ENCODE measurements around the gene ABCB10. TPM values are rescaled to one million over a fixed set of nuclear protein-coding genes. Genes with fewer than 3 reads are reported as not detected.

The ABCB10 gene
- total RNA-seq, 6 experiments from 2014 or later = 16.1 to 21.0 (median 18.4) TPM

DNA sequence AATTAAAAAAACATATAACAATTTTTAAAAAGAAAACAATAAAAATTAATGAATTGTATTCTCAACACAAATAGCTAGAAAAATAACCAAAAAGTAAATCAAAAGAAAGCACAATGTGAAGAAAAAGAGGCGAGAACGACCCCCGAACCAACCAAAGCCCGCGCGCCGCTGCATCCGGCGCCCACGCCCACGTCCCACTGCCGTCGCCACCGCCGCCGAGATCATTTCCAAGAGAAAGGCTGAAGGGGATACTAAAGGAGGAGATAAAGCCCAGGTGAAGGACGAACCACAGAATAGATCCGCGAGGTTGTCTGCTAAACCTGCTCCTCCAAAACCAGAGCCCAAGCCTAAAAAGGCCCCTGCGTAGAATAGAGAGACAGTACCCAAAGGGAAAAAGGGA is 11.8 kb upstream of the ABCB10 start:
- Mint-ChIP-seq H3K27me3 (ENCODE audit: insufficient read depth) (peaks cover 14% of the 10 kb centered on the region; the same call in 1 of the 2 replicates), H3K4me3 (no peak overlapping the region), H3K27ac (no peak overlapping the region), H3K36me3 (ENCODE audit: low read depth) (no peaks in the 10 kb centered on the region), H3K4me1 (ENCODE audit: low read depth) (no peaks in the 10 kb centered on the region), H3K9me3 (no peaks in the 10 kb centered on the region)
- TF ChIP-seq, protein P1, sequence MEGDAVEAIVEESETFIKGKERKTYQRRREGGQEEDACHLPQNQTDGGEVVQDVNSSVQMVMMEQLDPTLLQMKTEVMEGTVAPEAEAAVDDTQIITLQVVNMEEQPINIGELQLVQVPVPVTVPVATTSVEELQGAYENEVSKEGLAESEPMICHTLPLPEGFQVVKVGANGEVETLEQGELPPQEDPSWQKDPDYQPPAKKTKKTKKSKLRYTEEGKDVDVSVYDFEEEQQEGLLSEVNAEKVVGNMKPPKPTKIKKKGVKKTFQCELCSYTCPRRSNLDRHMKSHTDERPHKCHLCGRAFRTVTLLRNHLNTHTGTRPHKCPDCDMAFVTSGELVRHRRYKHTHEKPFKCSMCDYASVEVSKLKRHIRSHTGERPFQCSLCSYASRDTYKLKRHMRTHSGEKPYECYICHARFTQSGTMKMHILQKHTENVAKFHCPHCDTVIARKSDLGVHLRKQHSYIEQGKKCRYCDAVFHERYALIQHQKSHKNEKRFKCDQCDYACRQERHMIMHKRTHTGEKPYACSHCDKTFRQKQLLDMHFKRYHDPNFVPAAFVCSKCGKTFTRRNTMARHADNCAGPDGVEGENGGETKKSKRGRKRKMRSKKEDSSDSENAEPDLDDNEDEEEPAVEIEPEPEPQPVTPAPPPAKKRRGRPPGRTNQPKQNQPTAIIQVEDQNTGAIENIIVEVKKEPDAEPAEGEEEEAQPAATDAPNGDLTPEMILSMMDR (IDR thresholded peaks at IDR 0.05) = no peak
- DNase-seq = no peak

DNA sequence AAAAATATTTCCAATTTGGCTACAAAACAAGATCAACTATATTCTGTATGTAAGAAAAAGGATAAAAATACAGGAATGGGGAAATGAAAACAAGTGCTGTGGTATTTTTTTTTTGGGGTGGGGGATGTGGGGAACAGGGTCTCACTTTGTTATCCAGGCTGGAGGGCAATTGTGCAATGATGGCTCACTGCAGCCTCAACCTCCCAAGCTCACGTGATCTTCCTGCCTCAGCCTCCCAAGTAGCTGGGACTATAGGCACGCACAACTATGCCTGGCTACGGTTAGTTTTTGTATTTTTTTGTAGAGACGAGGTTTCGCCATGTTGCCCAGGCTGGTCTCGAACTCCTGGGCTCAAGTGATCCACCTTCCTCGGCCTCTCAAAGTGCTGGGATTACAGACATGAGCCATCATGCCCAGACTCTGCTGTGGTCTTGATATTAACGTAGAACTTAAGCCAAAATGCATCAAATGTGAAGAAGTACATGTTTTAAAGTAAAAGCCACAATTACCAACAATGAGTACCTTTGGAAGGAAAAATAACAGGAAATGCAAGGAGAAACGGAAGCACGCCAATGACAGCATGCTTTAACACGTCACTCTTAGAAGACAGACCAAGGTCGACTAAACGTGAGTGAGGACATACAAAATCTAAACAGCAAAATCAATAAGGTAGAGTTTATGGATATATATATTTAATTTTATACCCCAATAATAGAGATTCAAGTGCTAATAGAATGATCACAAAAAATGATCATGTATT is 8.8 kb upstream of the ABCB10 start:
- H3K4me1 Mint-ChIP-seq (ENCODE audit: low read depth) = peaks cover 10% of the 10 kb centered on the region
- H3K27ac Mint-ChIP-seq = no peak overlapping the region
- H3K4me3 Mint-ChIP-seq = no peak overlapping the region
- DNase-seq = no peak
- no peaks in the 10 kb centered on the region for H3K9me3 Mint-ChIP-seq
- TF ChIP-seq, protein P1 (IDR thresholded peaks at IDR 0.05) = no peak
- H3K36me3 Mint-ChIP-seq (ENCODE audit: low read depth) = no peaks in the 10 kb centered on the region
- H3K27me3 Mint-ChIP-seq (ENCODE audit: insufficient read depth) = peaks cover 7% of the 10 kb centered on the region; the same call in 1 of the 2 replicates

DNA sequence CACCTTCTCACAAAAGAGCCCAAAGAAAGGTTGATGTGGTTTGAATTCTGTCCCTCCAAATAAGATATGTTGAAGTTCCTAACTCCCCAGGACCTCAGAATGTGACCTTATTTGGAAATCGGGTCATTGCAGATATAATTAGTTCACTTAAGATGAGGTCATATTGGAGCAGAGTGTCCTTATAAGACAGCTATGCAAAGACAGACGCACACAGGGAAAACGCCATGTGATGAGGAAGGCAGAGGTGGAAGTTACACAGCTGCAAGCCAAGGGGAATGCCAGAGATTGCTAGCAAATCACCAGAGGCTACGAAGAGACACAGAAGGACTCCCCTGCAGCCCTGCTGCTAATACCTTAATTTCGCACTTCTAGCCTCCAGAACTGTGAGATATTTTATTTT is 5.2 kb upstream of the ABCB10 start:
- no peak overlapping the region for H3K4me3 Mint-ChIP-seq
- no peak for DNase-seq

DNA sequence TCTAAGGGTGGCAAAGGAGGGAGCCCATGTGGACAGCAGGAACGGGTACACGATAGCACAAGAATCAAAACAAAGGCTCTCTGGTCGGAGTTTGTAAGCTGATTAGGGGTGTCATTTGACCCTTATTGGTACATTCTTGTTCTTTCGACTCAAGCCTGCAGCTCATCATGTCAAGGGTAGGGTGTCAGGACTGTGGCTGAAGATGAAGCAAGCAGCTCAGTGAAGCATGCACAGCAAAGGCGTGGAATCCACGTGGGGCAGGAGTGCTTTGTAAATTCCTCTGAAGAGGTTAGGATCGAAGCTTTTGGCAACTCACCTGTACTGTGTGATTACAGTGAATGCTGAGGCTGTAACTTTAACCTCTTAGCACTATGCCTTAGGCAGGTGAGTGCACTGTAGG is 4.7 kb upstream of the ABCB10 start:
- DNase-seq = no peak
- H3K4me3 Mint-ChIP-seq = no peak overlapping the region
- H3K27me3 Mint-ChIP-seq (ENCODE audit: insufficient read depth) = no peaks in the 10 kb centered on the region; the same call in 1 of the 2 replicates
- H3K36me3 Mint-ChIP-seq (ENCODE audit: low read depth) = no peaks in the 10 kb centered on the region
- H3K9me3 Mint-ChIP-seq = no peaks in the 10 kb centered on the region
- TF ChIP-seq, protein P1 (IDR thresholded peaks at IDR 0.05) = no peak
- H3K4me1 Mint-ChIP-seq (ENCODE audit: low read depth) = peaks cover 18% of the 10 kb centered on the region
- no peak overlapping the region for H3K27ac Mint-ChIP-seq

More for the DNA sequence above, 5.2 kb upstream of the ABCB10 start:
- Mint-ChIP-seq H3K4me1 (ENCODE audit: low read depth) (peaks cover 18% of the 10 kb centered on the region), H3K27ac (no peak overlapping the region), H3K36me3 (ENCODE audit: low read depth) (no peaks in the 10 kb centered on the region), H3K27me3 (ENCODE audit: insufficient read depth) (no peaks in the 10 kb centered on the region; the same call in 1 of the 2 replicates), H3K9me3 (no peaks in the 10 kb centered on the region)
- TF ChIP-seq, protein P1 (IDR thresholded peaks at IDR 0.05) = no peak

DNA sequence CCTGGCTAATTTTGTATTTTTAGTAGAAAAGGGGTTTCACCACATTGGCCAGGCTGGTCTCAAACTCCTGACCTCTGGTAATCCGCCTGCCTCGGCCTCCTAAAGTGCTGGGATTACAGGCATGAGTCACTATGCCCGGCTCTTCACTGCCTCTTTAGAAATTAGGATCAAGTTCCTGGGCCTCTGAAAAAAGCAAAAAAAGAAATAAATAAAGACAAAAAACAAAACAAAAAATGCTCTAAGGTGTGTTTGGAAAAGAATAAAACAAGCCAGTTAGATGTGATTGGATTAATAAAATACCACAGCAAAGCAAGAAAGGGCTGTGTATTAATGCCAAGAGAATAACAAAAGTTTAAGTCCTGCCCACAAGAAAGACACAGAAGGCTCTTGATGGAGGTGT is 4.2 kb upstream of the ABCB10 start:
- Mint-ChIP-seq H3K9me3 (no peaks in the 10 kb centered on the region), H3K4me3 (no peak overlapping the region), H3K36me3 (ENCODE audit: low read depth) (no peaks in the 10 kb centered on the region), H3K4me1 (ENCODE audit: low read depth) (peaks cover 18% of the 10 kb centered on the region), H3K27ac (no peak overlapping the region), H3K27me3 (ENCODE audit: insufficient read depth) (no peaks in the 10 kb centered on the region; the same call in 1 of the 2 replicates)
- TF ChIP-seq, protein P1 (IDR thresholded peaks at IDR 0.05) = no peak
- no peak for DNase-seq

Data from HFFc6 (cell line).